ENCODE measurements around the gene ATP11A.
"Not testable (repeated sequence)": the region's sequence is repeated elsewhere in the genome, so short reads cannot be mapped to it uniquely, and the experiment has no call there.

- not testable (repeated sequence) for TF ChIP-seq CTCF, POLR2A (IDR thresholded peaks at IDR 0.05)
These were observed 151.6 kb downstream of the ATP11A start for GRCh38 chr13:112841303-112842015.
